ENCODE data around the gene MARCO.
"Not testable (repeated sequence)": the region's sequence is repeated elsewhere in the genome, so short reads cannot be mapped to it uniquely, and the experiment has no call there.

Gene MARCO

GRCh38 chr2:118974103-118974993 lies 32.4 kb downstream of the MARCO start:
- DNase-seq (ENCODE audit: low read depth) = peak; percentile 38

GRCh38 chr2:118975133-118975532 lies 33.1 kb downstream of the MARCO start:
- DNase-seq (ENCODE audit: low read depth) = no peak

GRCh38 chr2:118978064-118978463 lies 36.1 kb downstream of the MARCO start:
- no peak for DNase-seq (ENCODE audit: low read depth)

GRCh38 chr2:118979152-118979861 lies 37.3 kb downstream of the MARCO start:
- no peak for DNase-seq (ENCODE audit: low read depth)

GRCh38 chr2:118980022-118980421 lies 38.0 kb downstream of the MARCO start:
- DNase-seq (ENCODE audit: low read depth) = no peak

- no peak for DNase-seq (ENCODE audit: low read depth)
Observed at GRCh38 chr2:118980573-118980972, 38.6 kb downstream of the MARCO start.

GRCh38 chr2:118981632-118982031 lies 39.6 kb downstream of the MARCO start:
- DNase-seq (ENCODE audit: low read depth) = no peak

- no peak for DNase-seq (ENCODE audit: low read depth)
Observed at GRCh38 chr2:118982039-118982438, 40.0 kb downstream of the MARCO start.

- DNase-seq (ENCODE audit: low read depth) = no peak
Observed at GRCh38 chr2:118983133-118983532, 41.1 kb downstream of the MARCO start.

GRCh38 chr2:118983915-118984314 lies 41.9 kb downstream of the MARCO start:
- no peak for DNase-seq (ENCODE audit: low read depth)

GRCh38 chr2:118986738-118987137 lies 44.7 kb downstream of the MARCO start:
- no peak for DNase-seq (ENCODE audit: low read depth)

- no peak for DNase-seq (ENCODE audit: low read depth)
Observed at GRCh38 chr2:118987886-118988285, 45.9 kb downstream of the MARCO start.

- DNase-seq (ENCODE audit: low read depth) = no peak
Observed at GRCh38 chr2:118988706-118989105, 46.7 kb downstream of the MARCO start.

GRCh38 chr2:118989481-118989880 lies 47.5 kb downstream of the MARCO start:
- no peak for DNase-seq (ENCODE audit: low read depth)

- DNase-seq (ENCODE audit: low read depth) = no peak
Observed at GRCh38 chr2:118990757-118991545, 49.0 kb downstream of the MARCO start.

- no peak for DNase-seq (ENCODE audit: low read depth)
Observed at GRCh38 chr2:118991554-118991953, 49.6 kb downstream of the MARCO start.

- DNase-seq (ENCODE audit: low read depth) = no peak
Observed at GRCh38 chr2:118992740-118993391, 50.9 kb downstream of the MARCO start.

- no peak for DNase-seq (ENCODE audit: low read depth)
Observed at GRCh38 chr2:118993392-118993752, 51.4 kb downstream of the MARCO start.

- DNase-seq (ENCODE audit: low read depth) = no peak
Observed at GRCh38 chr2:118994172-118994700, 52.2 kb downstream of the MARCO start.

- no peak for DNase-seq (ENCODE audit: low read depth)
Observed at GRCh38 chr2:118994778-118995177, 52.8 kb downstream of the MARCO start.

- not testable (repeated sequence) for DNase-seq (ENCODE audit: low read depth)
Observed at GRCh38 chr2:119003856-119004255, 61.9 kb downstream of the MARCO start.

GRCh38 chr2:119004602-119005001 lies 62.6 kb downstream of the MARCO start:
- DNase-seq (ENCODE audit: low read depth) = no peak

Data from fibroblast of gingiva (primary cell).